Calu3 (cell line): ENCODE data around the gene IKZF5. TPM values are rescaled to one million over a fixed set of nuclear protein-coding genes. Genes with fewer than 3 reads are reported as not detected.

Experiments
- BruUV-seq: library from RNA; stranded (reverse); fragments of 400-500 nt; replicated peaks from 2 replicates; lab custom pipeline; 2021; lab: Mats Ljungman, UMichigan
- CTCF ChIA-PET: fragments of 300-600 bp; sonication (Branson Sonifier 250); formaldehyde crosslinking; loops from one replicate; lab custom pipeline; 2022; ENCODE audit warnings: antibody characterized with exemption; lab: Charles Lee
- DNase-seq: peaks from one replicate; pipeline ENCODE4 v3.0.0; 2022
- H3K27ac Mint-ChIP-seq: one replicate; pipeline ENCODE4 v1.8.0; 2022; ENCODE audit warnings: mixed read lengths; ENCODE audit not compliant: unreplicated experiment
- H3K27me3 Mint-ChIP-seq: one replicate; pipeline ENCODE4 v1.8.0; 2022; ENCODE audit warnings: mixed read lengths; ENCODE audit not compliant: unreplicated experiment
- H3K36me3 Mint-ChIP-seq: one replicate; pipeline ENCODE4 v1.8.0; 2022; ENCODE audit warnings: mild to moderate bottlenecking, moderate library complexity, mixed read lengths; ENCODE audit not compliant: insufficient read depth, unreplicated experiment
- H3K4me1 Mint-ChIP-seq: one replicate; pipeline ENCODE4 v1.8.0; 2022; ENCODE audit warnings: mild to moderate bottlenecking, low read depth, mixed read lengths; ENCODE audit not compliant: unreplicated experiment
- H3K4me3 Mint-ChIP-seq: one replicate; pipeline ENCODE4 v1.8.0; 2022; ENCODE audit warnings: mild to moderate bottlenecking, low read depth, moderate library complexity, mixed read lengths; ENCODE audit not compliant: unreplicated experiment
- H3K9me3 Mint-ChIP-seq: one replicate; pipeline ENCODE4 v1.8.0; 2022; ENCODE audit warnings: low read depth, mixed read lengths; ENCODE audit not compliant: unreplicated experiment
- intact Hi-C: fragments of 100-400 bp; cut with micrococcal nuclease; formaldehyde crosslinking; loops from one replicate; pipeline ENCODE4 v1.10.0; 2022; ENCODE audit not compliant: unreplicated experiment
- total RNA-seq: library from RNA; stranded (reverse); gene quantifications from 2 replicates; pipeline ENCODE4 v1.2.3, GENCODE V29; 2022
- TF ChIP-seq, protein P1 (sequence below): fragments of 200-600 bp; IDR thresholded peaks from one replicate; pipeline ENCODE4 v1.8.0; 2022; ENCODE audit warnings: antibody characterized with exemption; ENCODE audit not compliant: unreplicated experiment

Gene IKZF5
- total RNA-seq, 1 experiment from 2014 or later: 9.2 TPM

GRCh38 chr10:122957474-122957873 is 51.1 kb downstream of the IKZF5 start:
- H3K27me3 Mint-ChIP-seq: no peaks in the 10 kb centered on the region
- H3K9me3 Mint-ChIP-seq: no peaks in the 10 kb centered on the region
- CTCF ChIA-PET: no interaction called here
- H3K27ac Mint-ChIP-seq: no peak overlapping the region
- intact Hi-C loops: no loop called here
- H3K4me1 Mint-ChIP-seq: no peaks in the 10 kb centered on the region
- H3K4me3 Mint-ChIP-seq: no peak overlapping the region
- BruUV-seq: no TSS peak
- TF ChIP-seq, protein P1, sequence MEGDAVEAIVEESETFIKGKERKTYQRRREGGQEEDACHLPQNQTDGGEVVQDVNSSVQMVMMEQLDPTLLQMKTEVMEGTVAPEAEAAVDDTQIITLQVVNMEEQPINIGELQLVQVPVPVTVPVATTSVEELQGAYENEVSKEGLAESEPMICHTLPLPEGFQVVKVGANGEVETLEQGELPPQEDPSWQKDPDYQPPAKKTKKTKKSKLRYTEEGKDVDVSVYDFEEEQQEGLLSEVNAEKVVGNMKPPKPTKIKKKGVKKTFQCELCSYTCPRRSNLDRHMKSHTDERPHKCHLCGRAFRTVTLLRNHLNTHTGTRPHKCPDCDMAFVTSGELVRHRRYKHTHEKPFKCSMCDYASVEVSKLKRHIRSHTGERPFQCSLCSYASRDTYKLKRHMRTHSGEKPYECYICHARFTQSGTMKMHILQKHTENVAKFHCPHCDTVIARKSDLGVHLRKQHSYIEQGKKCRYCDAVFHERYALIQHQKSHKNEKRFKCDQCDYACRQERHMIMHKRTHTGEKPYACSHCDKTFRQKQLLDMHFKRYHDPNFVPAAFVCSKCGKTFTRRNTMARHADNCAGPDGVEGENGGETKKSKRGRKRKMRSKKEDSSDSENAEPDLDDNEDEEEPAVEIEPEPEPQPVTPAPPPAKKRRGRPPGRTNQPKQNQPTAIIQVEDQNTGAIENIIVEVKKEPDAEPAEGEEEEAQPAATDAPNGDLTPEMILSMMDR: no peak
- no peak for DNase-seq
- H3K36me3 Mint-ChIP-seq: peaks cover 22% of the 10 kb centered on the region

DNA sequence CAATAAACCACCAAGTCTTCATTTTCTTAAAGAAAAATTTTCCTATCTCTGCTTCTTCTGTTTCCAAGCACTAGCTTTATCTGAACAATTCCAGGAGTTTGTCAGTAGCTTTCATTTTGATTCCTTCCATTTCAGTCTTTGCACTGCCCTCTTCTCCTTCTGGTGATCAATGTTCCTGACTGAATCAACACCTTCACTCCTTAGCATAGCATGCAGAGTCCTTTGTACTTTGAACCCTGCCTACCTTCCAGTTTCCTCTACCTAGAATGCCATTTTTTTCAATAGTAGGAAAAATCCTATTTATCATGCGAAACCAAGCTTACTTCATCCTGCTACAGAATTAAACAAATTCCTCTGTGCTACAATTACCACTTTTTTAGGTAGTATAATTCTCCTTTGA is 52.7 kb downstream of the IKZF5 start:
- no peaks in the 10 kb centered on the region for H3K4me1 Mint-ChIP-seq
- BruUV-seq: no TSS peak
- intact Hi-C loops: no loop called here
- H3K9me3 Mint-ChIP-seq: no peaks in the 10 kb centered on the region
- no peak for DNase-seq
- CTCF ChIA-PET: no interaction called here
- no peak overlapping the region for H3K27ac Mint-ChIP-seq
- H3K4me3 Mint-ChIP-seq: no peak overlapping the region
- H3K36me3 Mint-ChIP-seq: peaks cover 22% of the 10 kb centered on the region
- TF ChIP-seq, protein P1: no peak
- H3K27me3 Mint-ChIP-seq: no peaks in the 10 kb centered on the region

DNA sequence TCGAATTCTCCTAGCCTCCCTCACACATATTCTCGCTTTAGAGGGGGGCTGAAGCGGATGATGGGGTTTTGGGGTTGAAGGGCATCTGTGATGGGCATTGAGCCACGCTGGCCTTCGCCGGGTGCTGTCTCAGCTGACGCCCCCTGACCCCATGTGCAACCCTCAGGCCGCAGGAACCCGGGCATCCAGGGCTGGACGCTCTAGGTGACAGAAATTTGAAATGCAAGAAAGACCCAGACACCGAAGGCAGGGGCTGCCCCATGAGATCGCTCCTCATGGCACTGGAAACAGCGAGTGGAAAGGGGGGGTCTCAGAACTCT is 53.9 kb downstream of the IKZF5 start:
- H3K9me3 Mint-ChIP-seq: no peaks in the 10 kb centered on the region
- peaks cover 22% of the 10 kb centered on the region for H3K36me3 Mint-ChIP-seq
- TF ChIP-seq, protein P1: no peak
- intact Hi-C loops: no loop called here
- peak overlapping the region; percentile 88 for H3K4me3 Mint-ChIP-seq
- DNase-seq: no peak
- no peak overlapping the region for H3K27ac Mint-ChIP-seq
- H3K4me1 Mint-ChIP-seq: no peaks in the 10 kb centered on the region
- H3K27me3 Mint-ChIP-seq: no peaks in the 10 kb centered on the region
- no TSS peak for BruUV-seq
- CTCF ChIA-PET: no interaction called here

DNA sequence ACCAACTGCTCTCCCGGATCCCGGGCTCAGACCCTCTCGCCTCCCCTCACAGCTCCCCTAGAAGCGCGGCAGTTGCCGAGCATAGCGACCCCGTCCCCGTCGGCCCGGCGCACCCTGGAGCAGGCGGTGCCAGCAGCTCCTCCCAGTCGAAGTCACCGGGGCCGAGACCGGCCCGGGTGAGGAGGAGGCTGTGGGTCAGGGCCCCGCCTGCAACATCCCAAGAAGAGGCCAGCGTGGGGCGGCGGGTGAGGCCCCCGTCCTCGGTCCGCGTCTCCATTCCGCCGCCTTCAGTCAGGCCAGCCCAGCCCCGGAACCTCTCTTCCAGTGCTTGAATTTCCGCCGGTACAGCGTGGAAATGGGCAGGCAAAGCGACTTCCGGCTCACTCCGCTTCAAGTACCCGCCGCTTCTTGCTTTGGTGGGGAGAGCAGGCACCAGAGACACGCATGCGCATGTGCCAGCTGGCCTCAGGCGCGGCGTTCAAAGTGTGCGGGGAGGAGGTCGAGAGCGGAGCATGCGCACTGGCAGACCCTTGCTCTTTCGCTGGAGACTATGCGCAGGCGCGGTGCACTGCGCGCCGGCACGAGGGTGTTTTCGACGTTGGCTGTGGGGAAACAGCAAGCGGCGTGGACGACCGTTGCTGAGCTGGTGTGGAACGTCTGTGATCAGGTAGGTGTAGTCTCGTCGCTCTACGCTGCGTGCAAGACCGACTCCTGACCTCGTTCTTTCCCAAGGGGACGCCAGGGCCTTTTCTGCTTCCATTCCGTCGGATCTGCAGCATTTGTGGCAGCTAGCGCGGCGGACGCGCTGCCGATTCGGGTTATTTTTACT is 54.5 kb downstream of the IKZF5 start, which contains the start of gene C10orf88:
C10orf88 (minus strand) TSS at position 326 of the 829 bp plus-strand sequence; CDS start at position 277, 49 bp downstream.
- Mint-ChIP-seq H3K9me3 (no peaks in the 10 kb centered on the region), H3K4me3 (peak within 1 kb of the TSS; percentile 88), H3K27ac (peak within 1 kb of the TSS; percentile 73), H3K36me3 (peaks cover 22% of the 10 kb centered on the region), H3K4me1 (no peaks in the 10 kb centered on the region), H3K27me3 (no peaks in the 10 kb centered on the region)
- TF ChIP-seq, protein P1: no peak
- CTCF ChIA-PET: no interaction called here
- no TSS peak for BruUV-seq
- peak; percentile 87 for DNase-seq
- intact Hi-C loops: loop anchor here (2.0 kb wide), 1 partner anchor 73 kb away; no protein-coding TSS in a partner anchor
